GM23338 (cell line): ENCODE measurements around the gene SLIT1. TPM values are rescaled to one million over a fixed set of nuclear protein-coding genes. Genes with fewer than 3 reads are reported as not detected.

Experiments used
- ATAC-seq: fragments of 200-7000 bp; cut with Tn5 transposase; 3 replicates; pipeline ENCODE4 v1.9.1; 2020
- DNase-seq: peaks from one replicate; pipeline ENCODE4 v3.0.0-alpha.2; 2015; ENCODE audit warnings: low spot score
- H2AFZ ChIP-seq: fragments of 200-600 bp; sonication (generic); 2 replicates; pipeline ENCODE4 v1.8.0; 2016; ENCODE audit warnings: antibody characterized with exemption, mild to moderate bottlenecking, moderate library complexity
- H3F3A ChIP-seq: fragments of 200-600 bp; sonication (generic); replicated peaks from 2 replicates; pipeline ENCODE4 v1.8.0; 2017; ENCODE audit warnings: antibody characterized with exemption, mixed run types, low read depth
- H3K27ac ChIP-seq: fragments of 200-600 bp; sonication (generic); 2 replicates; pipeline ENCODE4 v1.6.1; 2016; ENCODE audit warnings: low read depth
- H3K27me3 ChIP-seq: fragments of 200-600 bp; sonication (generic); 2 replicates; pipeline ENCODE4 v1.8.0; 2016; ENCODE audit warnings: mild to moderate bottlenecking, mixed run types, moderate library complexity; ENCODE audit not compliant: insufficient read depth
- H3K36me3 ChIP-seq: fragments of 200-600 bp; sonication (generic); 2 replicates; pipeline ENCODE4 v1.8.0; 2016; ENCODE audit warnings: mild to moderate bottlenecking; ENCODE audit not compliant: insufficient read depth
- H3K4me1 ChIP-seq: fragments of 200-600 bp; sonication (generic); 2 replicates; pipeline ENCODE4 v1.8.0; 2016; ENCODE audit warnings: mild to moderate bottlenecking, moderate library complexity; ENCODE audit not compliant: insufficient read depth
- H3K4me2 ChIP-seq: fragments of 200-600 bp; sonication (generic); 2 replicates; pipeline ENCODE4 v1.7.1; 2017; ENCODE audit warnings: mixed run types
- H3K4me3 ChIP-seq: fragments of 200-600 bp; sonication (generic); 2 replicates; pipeline ENCODE4 v1.6.1; 2016; ENCODE audit warnings: mixed run types
- H3K79me2 ChIP-seq: fragments of 200-600 bp; sonication (generic); replicated peaks from 2 replicates; pipeline ENCODE4 v1.8.0; 2017; ENCODE audit warnings: mild to moderate bottlenecking; ENCODE audit not compliant: insufficient read depth
- H3K9me2 ChIP-seq: fragments of 200-600 bp; sonication (generic); 2 replicates; pipeline ENCODE4 v1.8.0; 2017; ENCODE audit not compliant: insufficient read depth
- H4K20me1 ChIP-seq: fragments of 200-600 bp; sonication (generic); replicated peaks from 2 replicates; pipeline ENCODE4 v1.8.0; 2017; ENCODE audit warnings: mild to moderate bottlenecking; ENCODE audit not compliant: insufficient read depth
- H3K27ac Mint-ChIP-seq: 2 replicates; pipeline ENCODE4 v1.8.0; 2020; ENCODE audit warnings: inconsistent platforms, mild to moderate bottlenecking, moderate library complexity, mixed read lengths
- H3K27me3 Mint-ChIP-seq: 3 replicates; pipeline ENCODE4 v1.8.0; 2022; ENCODE audit warnings: low read depth, mild to moderate bottlenecking, moderate library complexity, mixed read lengths, inconsistent platforms; ENCODE audit not compliant: insufficient read depth, poor library complexity
- H3K36me3 Mint-ChIP-seq: 3 replicates; pipeline ENCODE4 v1.8.0; 2021; ENCODE audit warnings: low read depth, mild to moderate bottlenecking, inconsistent platforms, moderate library complexity, mixed read lengths
- H3K4me1 Mint-ChIP-seq: 3 replicates; pipeline ENCODE4 v1.8.0; 2020; ENCODE audit warnings: mild to moderate bottlenecking, inconsistent platforms, mixed read lengths
- H3K4me3 Mint-ChIP-seq: 3 replicates; pipeline ENCODE4 v1.8.0; 2021; ENCODE audit warnings: moderate library complexity, mild to moderate bottlenecking, inconsistent platforms, mixed read lengths
- H3K9me3 Mint-ChIP-seq: 3 replicates; pipeline ENCODE4 v1.8.0; 2020; ENCODE audit warnings: moderate library complexity, mild to moderate bottlenecking, inconsistent platforms, mixed read lengths
- CREB1 ChIP-seq: fragments of 250-450 bp; sonication (Bioruptor Pico); IDR thresholded peaks from 2 replicates; pipeline ENCODE4 v1.5.0; 2020; ENCODE audit warnings: low read depth, mild to moderate bottlenecking, moderate library complexity
- CTCF ChIP-seq, 2 experiments: fragments of 200-600 bp in 1 of 2; sonication (generic) in 1 of 2; conservative IDR thresholded peaks; 2 replicates each; pipeline versions ENCODE4 v1.5.1 to v1.6.1; 2016 to 2017; ENCODE audit warnings: antibody characterized with exemption in 2 of 2, low read depth in 2 of 2, mild to moderate bottlenecking in 2 of 2, moderate library complexity in 1 of 2
- ETS1 ChIP-seq: IDR thresholded peaks from 2 replicates; pipeline ENCODE4 v1.6.1; 2016; ENCODE audit warnings: antibody characterized with exemption
- EZH2 ChIP-seq: fragments of 200-600 bp; sonication (generic); IDR thresholded peaks from one replicate; pipeline ENCODE4 v1.8.0; 2017; ENCODE audit warnings: antibody characterized with exemption, mild to moderate bottlenecking, low read depth; ENCODE audit not compliant: unreplicated experiment
- EZH2phosphoT487 ChIP-seq: fragments of 200-600 bp; sonication (generic); IDR thresholded peaks from one replicate; pipeline ENCODE4 v1.8.1; 2018; ENCODE audit warnings: antibody characterized with exemption; ENCODE audit not compliant: unreplicated experiment
- JUNB ChIP-seq: IDR thresholded peaks from one replicate; pipeline ENCODE4 v1.6.1; 2016; ENCODE audit warnings: antibody characterized with exemption; ENCODE audit not compliant: unreplicated experiment
- NANOG ChIP-seq: IDR thresholded peaks from 2 replicates; pipeline ENCODE4 v1.6.1; 2016; ENCODE audit warnings: antibody characterized with exemption, borderline replicate concordance
- POLR2AphosphoS5 ChIP-seq: IDR thresholded peaks from 2 replicates; pipeline ENCODE4 v1.6.1; 2016; ENCODE audit warnings: antibody characterized with exemption, low read depth
- REST ChIP-seq: IDR thresholded peaks from one replicate; pipeline ENCODE4 v1.6.1; 2018; ENCODE audit warnings: antibody characterized with exemption; ENCODE audit not compliant: unreplicated experiment
- STAT1 ChIP-seq: IDR thresholded peaks from one replicate; pipeline ENCODE4 v1.6.1; 2016; ENCODE audit warnings: antibody characterized with exemption; ENCODE audit not compliant: unreplicated experiment
- ZNF114 ChIP-seq: fragments of 250-450 bp; sonication (Bioruptor Pico); IDR thresholded peaks from 2 replicates; pipeline ENCODE4 v1.5.0; 2020; ENCODE audit warnings: mild to moderate bottlenecking, moderate library complexity
- ZNF331 ChIP-seq: fragments of 250-450 bp; sonication (Bioruptor Pico); IDR thresholded peaks from 2 replicates; pipeline ENCODE4 v1.5.0; 2020; ENCODE audit warnings: low read depth, mild to moderate bottlenecking, moderate library complexity
- ZNF462 ChIP-seq: fragments of 250-450 bp; sonication (Bioruptor Pico); IDR thresholded peaks from 2 replicates; pipeline ENCODE4 v1.5.0; 2020; ENCODE audit warnings: mild to moderate bottlenecking, moderate library complexity
- polyA plus RNA-seq: library from polyadenylated mRNA; unstranded; fragments of >200 nt; fragmentation: Nextera tagmentation; extraction: Ambion mirVana; gene quantifications from 2 replicates; pipeline ENCODE4 v1.2.1, GENCODE V29; 2016
- total RNA-seq: library from RNA; depleted of rRNA; stranded (reverse); fragments of >200 nt; shearing (Covaris generic); gene quantifications from 2 replicates; pipeline ENCODE4 v1.2.3, GENCODE V29; 2014

The SLIT1 gene
- total and polyA plus RNA-seq, 2 experiments from 2014 or later: 0.76 to 1.7 TPM

- no peaks in the 10 kb centered on the region for H3K9me3 Mint-ChIP-seq
- Histone ChIP-seq H3K36me3 (no peaks in the 10 kb centered on the region), H3K4me2 (no peak overlapping the region), H3K4me3 (no peak overlapping the region), H3K9me2 (no peaks in the 10 kb centered on the region), H4K20me1 (no peaks in the 10 kb centered on the region), H3K79me2 (no peaks in the 10 kb centered on the region), H2AFZ (no peak overlapping the region), H3F3A (no peaks in the 10 kb centered on the region), H3K27me3 (no peaks in the 10 kb centered on the region), H3K27ac (no peak overlapping the region), H3K4me1 (no peaks in the 10 kb centered on the region)
- peaks cover 3% of the 10 kb centered on the region for H3K27me3 Mint-ChIP-seq
- DNase-seq: no peak
- H3K4me1 Mint-ChIP-seq: peaks cover 14% of the 10 kb centered on the region
- H3K27ac Mint-ChIP-seq: no peak overlapping the region
- no peak for ATAC-seq
- H3K4me3 Mint-ChIP-seq: no peak overlapping the region
- H3K36me3 Mint-ChIP-seq: no peaks in the 10 kb centered on the region; the same call in 2 of the 3 replicates
- TF ChIP-seq ETS1: no peak
- no peak for TF ChIP-seq EZH2phosphoT487
- TF ChIP-seq ZNF114 (CRISPR knock-in tag): no peak
- no peak for TF ChIP-seq POLR2AphosphoS5
- TF ChIP-seq ZNF462: no peak
- no peak for TF ChIP-seq CREB1 (CRISPR knock-in tag)
- TF ChIP-seq STAT1: no peak
- no peak for TF ChIP-seq ZNF331 (CRISPR knock-in tag)
- TF ChIP-seq NANOG: no peak
- no peak for TF ChIP-seq REST
- no peak for TF ChIP-seq JUNB
- TF ChIP-seq EZH2: no peak
- no peak for TF ChIP-seq CTCF (conservative IDR thresholded peaks at IDR 0.05; ENCODE audit: low read depth in 2 of 2)
Measured at GRCh38 chr10:97171001-97171400, 14.8 kb downstream of the SLIT1 start.
